Measurements from ENCODE around the gene SLC13A3.

DNA sequence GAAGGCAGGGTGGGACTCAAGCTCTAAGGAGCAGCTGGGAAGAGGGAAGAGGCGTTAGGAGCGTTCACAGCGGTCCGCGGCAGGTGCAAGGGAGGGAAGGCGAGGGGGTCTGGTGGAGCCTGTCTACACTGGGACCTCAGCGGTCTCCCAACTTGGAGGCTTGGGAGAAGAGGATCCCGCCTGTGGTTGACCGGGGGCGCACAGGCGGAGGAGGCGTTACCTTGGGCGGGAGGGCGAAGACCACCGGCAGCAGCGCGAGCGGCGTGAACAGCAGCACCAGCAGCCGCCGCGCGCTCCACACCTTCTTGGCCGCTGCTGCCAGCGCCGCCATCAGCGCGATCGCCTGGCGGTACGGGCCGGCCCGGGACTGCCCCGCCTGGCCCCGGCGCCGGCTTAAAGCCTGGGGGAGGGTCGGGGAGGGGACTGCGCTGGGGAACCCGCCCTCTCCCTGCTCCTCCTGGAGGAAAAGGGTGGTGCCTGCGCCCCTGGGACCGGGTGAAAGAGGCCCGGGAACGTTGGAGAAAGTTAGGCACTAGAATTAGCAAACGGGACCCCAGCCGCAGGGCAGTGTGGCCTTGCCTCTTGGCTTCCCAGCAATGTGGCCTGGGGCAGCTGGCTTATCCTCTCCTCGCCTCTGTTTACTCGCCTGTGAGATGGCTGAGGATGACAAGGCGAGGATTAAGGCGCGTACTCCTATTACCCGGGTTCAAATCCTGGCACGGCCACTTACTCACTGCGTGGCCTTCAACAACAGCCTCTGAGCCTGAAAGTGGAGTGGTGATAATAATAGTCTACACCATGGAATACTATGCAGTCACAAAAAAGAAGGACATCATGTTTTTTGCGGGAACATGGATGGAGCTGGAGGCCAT lies at the start of gene SLC13A3:
- TF ChIP-seq CTCF (IDR thresholded peaks at IDR 0.05) (no peak), EP300 (IDR thresholded peaks at IDR 0.05) (no peak), POLR2A (IDR thresholded peaks at IDR 0.05) (no peak)

Data from tibial nerve (tissue), 4 donors.